A172 (cell line): Measurements from ENCODE around the gene SORCS2. TPM values are rescaled to one million over a fixed set of nuclear protein-coding genes. Genes with fewer than 3 reads are reported as not detected.

Experiments
- DNase-seq: peaks from one replicate; pipeline ENCODE4 v3.0.0-alpha.2; 2015; ENCODE audit warnings: low spot score
- total RNA-seq: library from RNA; depleted of rRNA; stranded (reverse); fragments of >200 nt; shearing (Covaris generic); gene quantifications from 2 replicates; pipeline ENCODE4 v1.2.3, GENCODE V29; 2014

SORCS2 gene
- total RNA-seq, 1 experiment from 2014 or later = 0.78 TPM

GRCh38 chr4:7469023-7469422, 276.7 kb downstream of the SORCS2 start:
- DNase-seq = no peak

DNA sequence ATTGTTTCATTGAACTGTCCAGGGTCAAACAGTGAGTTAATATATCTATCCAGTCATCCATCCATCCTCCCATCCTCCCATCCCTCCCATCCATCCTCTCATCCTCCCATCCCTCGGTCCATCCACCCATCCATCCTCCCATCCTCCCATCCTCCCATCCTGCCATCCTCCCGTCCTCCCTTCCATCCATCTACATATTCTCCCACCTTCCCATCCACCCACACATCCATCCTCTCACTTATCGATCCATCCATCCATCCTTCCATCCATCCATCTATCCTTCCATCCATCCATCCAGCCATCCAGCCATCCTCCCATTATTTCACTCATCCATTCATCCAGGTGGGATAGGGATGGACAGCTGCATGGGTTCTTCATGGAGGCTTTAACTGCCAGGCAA, 277.8 kb downstream of the SORCS2 start:
- DNase-seq = no peak

DNA sequence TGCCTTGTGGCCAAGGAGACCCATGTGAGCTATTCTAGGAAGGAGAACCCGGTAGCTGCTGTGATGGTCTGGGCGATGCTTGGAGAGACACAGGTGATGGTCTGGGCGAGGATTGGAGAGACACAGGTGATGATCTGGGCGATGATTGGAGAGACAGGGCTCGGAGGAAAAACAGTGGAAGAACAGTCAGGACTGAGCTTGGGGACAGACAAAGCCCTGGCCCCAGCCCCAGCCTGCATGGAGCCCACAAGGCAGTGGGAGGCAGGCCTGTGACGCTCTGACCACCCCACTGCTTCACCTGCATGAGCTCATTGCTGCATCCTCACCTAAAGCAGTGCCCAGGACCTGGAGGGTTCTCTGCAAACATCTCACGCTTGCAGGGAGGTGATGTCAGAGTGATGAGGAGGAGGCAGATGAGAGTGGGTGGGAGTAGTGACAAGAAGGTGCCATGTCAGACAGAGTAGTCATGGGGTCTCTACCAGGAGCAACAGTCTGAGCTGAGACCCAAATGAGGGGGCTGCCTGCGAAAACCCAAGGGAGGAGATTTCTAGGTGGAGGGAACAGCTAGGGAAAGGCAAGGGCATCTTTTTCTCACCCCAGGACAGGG, 278.3 kb downstream of the SORCS2 start:
- DNase-seq = no peak

DNA sequence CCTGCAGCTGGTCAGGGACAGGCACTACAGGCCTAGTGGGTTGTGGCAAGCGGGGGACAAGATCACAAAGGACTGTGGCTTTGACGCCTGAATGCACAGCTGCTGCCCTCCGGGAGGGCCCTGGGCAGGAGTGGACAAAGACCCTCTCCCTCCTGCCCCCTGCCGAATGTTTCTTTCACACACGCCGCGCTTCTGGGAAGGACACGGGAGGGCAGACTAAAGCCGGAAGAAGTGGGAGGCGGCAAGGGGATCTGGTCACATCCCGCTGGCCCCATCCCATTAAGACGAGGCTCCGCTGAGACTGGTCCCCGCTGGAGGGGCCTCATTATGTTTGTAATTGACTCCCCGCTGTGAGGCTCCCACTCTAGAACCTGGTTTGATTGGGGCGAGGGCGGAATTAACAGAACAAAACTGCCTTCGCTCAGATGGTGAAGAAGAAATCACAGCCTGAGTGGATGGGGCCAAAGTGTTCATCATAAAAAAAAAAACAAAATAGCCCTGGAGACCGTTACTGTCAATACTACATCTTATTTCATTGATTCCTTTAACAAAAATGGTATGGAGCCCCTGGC, 280.2 kb downstream of the SORCS2 start:
- DNase-seq = no peak

DNA sequence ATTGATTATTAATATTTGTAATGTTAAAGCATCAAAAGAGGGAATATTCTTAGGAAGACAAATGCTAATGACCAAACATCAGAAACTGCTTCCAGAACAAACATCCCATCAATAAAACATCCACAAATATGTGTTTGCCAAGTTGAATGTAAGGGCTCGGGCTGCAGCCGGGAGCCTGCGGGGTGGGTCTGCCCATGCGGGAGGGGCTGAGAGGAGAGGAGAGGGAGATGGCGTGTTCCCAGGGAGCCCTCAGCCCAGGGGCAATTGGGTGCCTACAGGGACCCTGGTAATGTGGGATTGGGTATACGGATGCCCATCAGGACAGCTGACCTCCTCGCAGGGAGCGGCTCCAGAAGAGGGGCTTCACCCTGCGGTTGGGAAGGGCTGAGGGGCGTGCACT, 280.7 kb downstream of the SORCS2 start:
- no peak for DNase-seq

GRCh38 chr4:7474320-7474719, 282.0 kb downstream of the SORCS2 start:
- no peak for DNase-seq

DNA sequence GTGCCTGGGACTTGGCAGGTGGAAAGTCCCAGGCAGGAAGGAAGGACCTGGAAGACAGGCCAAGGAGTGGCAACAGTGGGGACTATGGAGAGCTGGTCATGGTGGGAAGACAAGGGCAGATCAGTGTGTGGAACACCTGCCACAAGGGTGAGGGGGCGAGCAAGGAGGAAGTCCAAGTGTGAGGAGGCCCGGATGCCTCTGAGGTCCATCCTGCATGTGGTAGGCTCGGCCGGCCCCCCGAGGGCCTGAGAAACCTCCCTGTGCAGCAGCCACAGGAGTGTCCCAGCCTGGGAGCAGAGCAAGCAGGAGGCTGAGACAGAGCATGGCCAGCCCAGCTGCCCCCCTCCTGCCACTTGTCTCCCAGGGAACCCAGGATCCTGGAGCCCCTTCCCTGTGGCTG, 282.9 kb downstream of the SORCS2 start:
- DNase-seq = no peak

- no peak for DNase-seq
Measured at GRCh38 chr4:7476820-7477219, 284.5 kb downstream of the SORCS2 start.

GRCh38 chr4:7477695-7478094, 285.4 kb downstream of the SORCS2 start:
- no peak for DNase-seq

GRCh38 chr4:7478665-7479064, 286.3 kb downstream of the SORCS2 start:
- DNase-seq = no peak

- DNase-seq = no peak
Measured at GRCh38 chr4:7480423-7480822, 288.1 kb downstream of the SORCS2 start.

DNA sequence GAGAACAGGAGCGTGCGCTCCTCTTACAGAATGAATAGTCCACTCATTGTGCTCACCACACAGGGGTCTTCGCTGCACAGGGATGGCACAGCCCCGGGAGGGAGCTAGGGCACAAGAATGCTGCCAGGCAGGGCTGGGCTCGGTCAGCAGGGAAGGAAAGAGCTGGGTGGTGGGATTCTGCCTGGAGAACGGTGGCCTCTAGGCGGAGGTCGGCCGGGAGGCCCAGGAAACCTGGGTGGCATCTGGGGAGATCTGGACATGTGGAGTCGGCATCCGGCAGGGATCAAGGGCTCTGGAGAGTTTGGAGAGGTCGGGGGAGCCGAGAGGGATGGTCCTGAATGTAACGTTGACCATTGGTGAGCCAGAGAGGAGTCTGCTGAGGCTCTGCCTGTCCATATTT, 288.9 kb downstream of the SORCS2 start:
- no peak for DNase-seq

- no peak for DNase-seq
Measured at GRCh38 chr4:7485096-7485495, 292.8 kb downstream of the SORCS2 start.

DNA sequence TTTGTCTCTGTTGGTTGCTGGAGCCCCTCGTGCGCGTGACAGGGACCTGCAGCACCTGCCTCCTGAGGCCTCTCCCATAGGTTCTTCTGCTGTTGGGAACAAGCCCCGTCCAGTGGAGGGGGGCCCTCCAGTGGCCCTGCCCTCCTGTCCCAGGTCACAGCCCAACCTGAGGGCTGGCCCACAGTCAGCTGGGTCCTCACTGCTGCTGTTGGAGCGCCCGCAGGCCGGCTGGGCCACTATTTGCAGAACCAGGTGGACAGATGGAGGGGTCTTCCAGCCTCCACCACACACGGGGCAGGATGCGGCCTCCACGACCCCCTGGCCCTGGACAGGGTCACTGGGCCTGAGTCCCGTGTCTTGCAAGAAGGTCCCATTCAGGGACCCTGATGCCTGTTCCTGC, 293.8 kb downstream of the SORCS2 start:
- no peak for DNase-seq

DNA sequence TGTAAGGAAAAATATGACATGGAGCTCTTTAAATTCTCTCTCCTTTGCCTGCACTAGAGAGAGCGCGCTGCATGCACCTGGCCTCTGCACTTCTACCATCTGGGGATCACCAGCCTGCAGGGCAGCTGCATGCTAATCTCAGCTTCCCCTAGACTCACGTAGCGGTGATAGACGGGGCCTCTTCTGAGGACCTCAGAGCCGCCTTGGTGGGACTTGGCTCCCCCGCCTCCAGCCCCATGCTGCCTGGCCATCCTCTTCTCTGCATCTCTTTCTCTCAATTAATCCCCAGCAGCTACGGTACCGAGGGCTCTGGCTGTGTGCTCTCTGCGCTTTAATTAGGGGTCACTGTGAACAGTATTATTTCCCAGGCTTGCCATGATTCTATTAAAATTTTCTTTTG, 295.2 kb downstream of the SORCS2 start:
- DNase-seq = no peak

DNA sequence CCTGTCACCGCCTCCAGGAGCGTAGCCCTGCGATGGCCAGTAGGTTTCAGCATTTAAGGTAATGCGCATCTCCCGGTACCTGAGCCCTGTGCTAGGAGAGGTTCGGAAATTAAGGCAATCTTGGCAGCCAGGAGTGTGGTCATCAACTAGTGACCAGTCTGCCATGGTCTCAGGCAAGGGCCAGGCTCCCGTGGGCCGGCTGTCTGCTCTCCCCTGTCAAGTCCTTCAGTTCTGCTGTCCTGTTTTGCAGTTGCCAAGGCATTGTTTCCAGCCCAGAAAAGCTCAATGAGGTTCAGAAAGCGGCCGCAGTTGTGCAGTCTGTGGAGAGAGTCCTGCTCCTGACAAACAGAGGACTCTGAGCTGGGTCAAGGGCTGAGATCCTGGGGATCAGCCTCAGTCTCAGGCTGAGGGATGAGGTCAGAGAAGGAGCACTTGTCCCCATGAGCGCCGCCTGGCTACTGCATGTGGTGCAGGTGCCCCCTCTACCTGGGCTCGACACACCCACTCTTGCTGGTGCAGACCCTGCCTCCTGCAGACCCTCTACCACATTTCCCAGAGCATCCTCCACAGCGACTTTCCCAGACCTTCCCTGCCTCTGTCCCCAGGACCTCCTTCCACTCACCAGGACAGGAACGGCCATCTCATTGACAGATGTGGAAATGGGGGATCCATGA, 295.8 kb downstream of the SORCS2 start:
- DNase-seq = no peak

GRCh38 chr4:7491915-7492314, 299.6 kb downstream of the SORCS2 start:
- no peak for DNase-seq

GRCh38 chr4:7498446-7499200, 306.3 kb downstream of the SORCS2 start:
- no peak for DNase-seq

DNA sequence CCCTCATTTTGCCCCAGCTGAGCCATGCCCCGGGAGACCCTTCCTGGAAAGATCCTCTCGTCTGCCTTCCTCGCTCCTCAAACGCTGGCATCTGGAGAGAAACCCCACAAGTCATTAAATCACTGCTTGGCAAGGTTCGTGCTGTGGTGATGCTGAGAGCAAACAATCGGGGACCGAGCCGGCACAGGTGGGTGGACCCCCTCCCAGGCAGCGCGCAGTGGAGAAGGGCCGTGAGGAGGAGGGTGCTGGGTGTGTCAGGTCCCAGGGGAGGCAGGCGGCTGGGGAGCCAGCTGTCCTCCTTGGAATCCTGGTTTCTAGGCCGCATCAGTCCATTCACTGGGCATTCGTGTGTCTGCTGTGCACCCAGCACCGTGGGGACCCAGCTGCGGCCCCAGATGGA, 307.3 kb downstream of the SORCS2 start:
- DNase-seq = no peak

DNA sequence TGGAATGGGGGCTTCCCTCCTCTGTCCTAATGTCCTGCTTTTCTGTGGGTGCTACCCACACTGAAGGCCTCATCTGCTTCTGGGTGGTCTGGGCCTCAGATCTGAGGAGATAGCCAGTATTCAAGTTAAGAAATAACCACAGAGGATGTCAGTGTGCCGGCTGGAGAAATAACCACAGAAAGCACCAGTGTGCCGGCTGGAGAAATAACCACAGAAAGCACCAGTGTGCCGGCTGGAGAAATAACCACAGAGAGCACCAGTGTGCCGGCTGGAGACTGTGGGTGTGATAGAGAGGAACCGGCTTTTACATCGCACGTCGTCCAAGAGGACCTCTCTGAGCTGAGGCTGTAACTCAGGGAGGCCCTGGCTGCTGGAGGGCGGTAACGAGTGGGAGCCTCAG, 308.1 kb downstream of the SORCS2 start:
- no peak for DNase-seq

DNA sequence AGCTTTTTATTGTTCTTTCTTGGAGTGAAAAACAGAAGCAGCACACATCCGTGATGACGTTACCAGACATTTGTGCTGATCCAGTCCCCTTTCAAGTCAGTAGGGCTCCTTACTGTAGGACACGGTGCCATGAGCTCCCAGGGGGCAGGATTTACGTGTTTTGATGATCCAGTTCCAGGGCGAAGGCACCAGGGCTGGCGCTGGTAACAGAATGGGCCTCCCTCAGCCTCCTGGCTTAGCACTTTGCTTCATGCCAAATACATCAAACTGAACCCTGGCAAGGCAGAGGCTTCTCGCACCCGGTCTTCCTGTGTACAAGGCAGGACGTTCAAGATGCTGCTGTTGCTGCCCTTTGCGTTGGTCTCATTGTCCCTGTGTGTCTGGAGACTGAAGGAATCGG, 309.0 kb downstream of the SORCS2 start:
- no peak for DNase-seq

GRCh38 chr4:7501873-7502272, 309.5 kb downstream of the SORCS2 start:
- DNase-seq = no peak
